HT-29 (cell line): ENCODE data around the gene CNOT3. TPM values are rescaled to one million over a fixed set of nuclear protein-coding genes. Genes with fewer than 3 reads are reported as not detected.
"Not testable (repeated sequence)": the region's sequence is repeated elsewhere in the genome, so short reads cannot be mapped to it uniquely, and the experiment has no call there.

Source experiments
- DNase-seq: peaks from one replicate; pipeline ENCODE4 v3.0.0-alpha.2; 2015; ENCODE audit warnings: low spot score
- total RNA-seq: library from RNA; depleted of rRNA; stranded (reverse); fragments of >200 nt; shearing (Covaris generic); gene quantifications from 2 replicates; pipeline ENCODE4 v1.2.3, GENCODE V29; 2014

Gene CNOT3
- total RNA-seq, 1 experiment from 2014 or later, result 38.9 TPM

- no peak for DNase-seq
Measured at GRCh38 chr19:54169149-54169740, 31.7 kb downstream of the CNOT3 start.

GRCh38 chr19:54171736-54172431 lies 34.3 kb downstream of the CNOT3 start:
- DNase-seq, result not testable (repeated sequence)

- DNase-seq, result peak; percentile 98
Measured at GRCh38 chr19:54172471-54173358, 35.2 kb downstream of the CNOT3 start, which contains the start of gene TMC4. TSS of gene TMC4 (minus strand) at chr19:54173160. CDS start at chr19:54173117, 43 bp downstream.

GRCh38 chr19:54173359-54173699 lies 35.8 kb downstream of the CNOT3 start:
- DNase-seq, result no peak

GRCh38 chr19:54173951-54174834 lies 36.6 kb downstream of the CNOT3 start:
- no peak for DNase-seq

GRCh38 chr19:54178581-54179261 lies 41.2 kb downstream of the CNOT3 start:
- peak; percentile 63 for DNase-seq

GRCh38 chr19:54179262-54179852 lies 41.8 kb downstream of the CNOT3 start:
- no peak for DNase-seq

- DNase-seq, result peak; percentile 99
Measured at GRCh38 chr19:54179921-54180461, 42.4 kb downstream of the CNOT3 start.

GRCh38 chr19:54180691-54181091 lies 43.1 kb downstream of the CNOT3 start:
- no peak for DNase-seq

- DNase-seq, result not testable (repeated sequence)
Measured at GRCh38 chr19:54181894-54182293, 44.3 kb downstream of the CNOT3 start.

- no peak for DNase-seq
Measured at GRCh38 chr19:54183431-54183830, 45.9 kb downstream of the CNOT3 start.

GRCh38 chr19:54186351-54186750 lies 48.8 kb downstream of the CNOT3 start:
- no peak for DNase-seq

- no peak for DNase-seq
Measured at GRCh38 chr19:54186934-54187381, 49.4 kb downstream of the CNOT3 start.

GRCh38 chr19:54188215-54188871 lies 50.8 kb downstream of the CNOT3 start:
- DNase-seq, result peak; percentile 79

- DNase-seq, result no peak
Measured at GRCh38 chr19:54189145-54189734, 51.7 kb downstream of the CNOT3 start, which contains the start of gene MBOAT7. TSS of gene MBOAT7 (minus strand) at chr19:54189580. CDS start at chr19:54188508, 1,072 bp downstream.

- peak; percentile 100 for DNase-seq
Measured at GRCh38 chr19:54189735-54190502, 52.4 kb downstream of the CNOT3 start.

GRCh38 chr19:54190503-54191010 lies 53.0 kb downstream of the CNOT3 start:
- peak; percentile 100 for DNase-seq
